Measurements from ENCODE around the gene FBXO44.
"Not testable (repeated sequence)": the region's sequence is repeated elsewhere in the genome, so short reads cannot be mapped to it uniquely, and the experiment has no call there.

The FBXO44 gene, protein sequence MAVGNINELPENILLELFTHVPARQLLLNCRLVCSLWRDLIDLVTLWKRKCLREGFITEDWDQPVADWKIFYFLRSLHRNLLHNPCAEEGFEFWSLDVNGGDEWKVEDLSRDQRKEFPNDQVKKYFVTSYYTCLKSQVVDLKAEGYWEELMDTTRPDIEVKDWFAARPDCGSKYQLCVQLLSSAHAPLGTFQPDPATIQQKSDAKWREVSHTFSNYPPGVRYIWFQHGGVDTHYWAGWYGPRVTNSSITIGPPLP

DNA sequence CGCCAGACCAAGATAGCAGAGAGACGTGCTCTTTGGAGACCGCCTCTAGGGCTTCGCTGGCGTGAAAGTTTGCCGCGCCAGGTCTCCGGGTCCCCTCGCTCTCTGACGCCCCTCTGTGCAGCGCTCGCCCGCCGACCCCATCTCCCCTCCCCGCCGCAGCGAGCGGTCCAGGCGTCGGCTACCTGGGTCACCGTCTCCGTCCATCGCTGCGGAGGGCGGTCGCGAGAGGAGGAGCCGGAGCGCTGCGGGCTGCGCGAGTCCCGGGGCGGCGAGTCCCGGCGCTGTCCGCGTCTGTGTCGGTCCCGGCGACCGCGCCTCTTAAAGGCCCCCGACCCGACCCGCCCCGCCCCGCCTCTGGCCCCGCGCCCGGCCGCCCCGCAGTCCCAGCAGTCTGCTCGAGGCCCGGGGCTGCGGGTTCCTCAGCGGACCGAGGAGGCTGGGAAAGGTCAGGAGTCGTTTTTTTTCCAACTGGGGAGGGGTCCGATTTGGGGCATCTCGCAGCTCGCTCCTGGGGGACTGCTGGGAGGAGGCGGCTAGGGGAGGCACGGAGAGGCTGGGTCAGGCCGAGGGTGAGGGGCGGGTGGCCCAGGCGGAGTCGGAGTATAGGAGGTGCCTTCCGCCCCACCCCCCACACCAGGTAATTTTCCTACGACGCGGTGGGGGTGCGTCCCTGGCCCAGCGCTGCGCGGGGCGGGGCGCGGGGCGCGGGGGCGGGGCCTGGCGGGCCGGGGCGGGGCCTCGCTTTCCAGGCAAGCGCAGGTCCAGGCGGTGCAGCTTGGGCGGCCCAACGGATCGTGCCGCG is at the start of gene FBXO44, which contains the start of gene FBXO2:
Gene FBXO44 (plus strand): TSS at position 741 of the 802 bp plus-strand sequence. CDS start 959 bp downstream, outside the sequence.
Gene FBXO2 (minus strand): TSS at position 293 of the 802 bp plus-strand sequence. CDS start 89 bp downstream, at position 204.
- no peak for DNase-seq

DNA sequence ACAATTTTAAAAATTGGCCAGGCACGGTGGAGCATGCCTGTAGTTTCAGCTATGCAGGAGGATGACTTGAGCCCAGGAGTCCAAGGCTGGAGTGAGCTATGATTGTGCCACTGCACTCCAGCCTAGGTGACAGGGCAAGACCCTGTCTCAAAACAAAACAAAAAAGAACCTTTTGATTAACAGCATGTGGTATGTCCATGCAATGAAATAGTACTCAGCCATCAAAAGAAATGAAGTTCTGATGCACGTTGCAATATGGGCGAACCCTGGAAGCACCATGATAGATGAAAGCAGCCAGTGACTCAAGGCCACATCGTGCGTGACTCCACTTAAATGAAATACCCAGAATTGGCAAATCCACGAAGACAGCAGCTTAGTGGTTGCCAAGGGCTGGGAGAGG is 47.9 kb upstream of the FBXO44 start:
- DNase-seq: no peak

DNA sequence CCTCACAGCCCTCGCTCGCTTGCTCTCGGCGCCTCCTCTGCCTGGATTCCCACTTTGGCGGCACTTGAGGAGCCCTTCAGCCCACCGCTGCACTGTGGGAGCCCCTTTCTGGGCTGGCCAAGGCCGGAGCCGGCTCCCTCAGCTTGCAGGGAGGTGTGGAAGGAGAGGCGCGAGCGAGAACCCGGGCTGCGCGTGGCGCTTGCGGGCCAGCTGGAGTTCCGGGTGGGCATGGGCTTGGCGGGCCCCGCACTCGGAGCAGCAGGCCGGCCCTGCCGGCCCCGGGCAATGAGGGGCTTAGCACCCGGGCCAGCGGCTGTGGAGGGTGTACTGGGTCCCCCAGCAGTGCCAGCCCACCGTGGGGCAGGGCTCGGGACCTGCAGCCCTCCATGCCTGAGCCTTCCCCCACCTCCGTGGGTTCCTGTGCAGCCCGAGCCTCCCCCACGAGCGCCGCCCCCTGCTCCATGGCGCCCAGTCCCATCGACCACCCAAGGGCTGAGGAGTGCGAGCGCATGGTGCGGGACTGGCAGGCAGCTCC is 46.0 kb upstream of the FBXO44 start:
- not testable (repeated sequence) for DNase-seq

DNA sequence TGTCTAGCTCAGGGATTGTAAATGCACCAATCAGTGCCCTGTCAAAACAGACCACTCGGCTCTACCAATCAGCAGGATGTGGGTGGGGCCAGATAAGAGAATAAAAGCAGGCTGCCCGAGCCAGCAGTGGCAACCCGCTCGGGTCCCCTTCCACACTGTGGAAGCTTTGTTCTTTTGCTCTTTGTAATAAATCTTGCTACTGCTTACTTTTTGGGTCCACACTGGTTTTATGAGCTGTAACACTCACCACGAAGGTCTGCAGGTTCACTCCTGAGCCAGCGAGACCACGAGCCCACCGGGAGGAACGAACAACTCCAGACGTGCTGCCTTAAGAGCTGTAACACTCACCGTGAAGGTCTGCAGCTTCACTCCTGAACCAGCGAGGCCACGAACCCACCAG is 45.3 kb upstream of the FBXO44 start:
- not testable (repeated sequence) for DNase-seq

DNA sequence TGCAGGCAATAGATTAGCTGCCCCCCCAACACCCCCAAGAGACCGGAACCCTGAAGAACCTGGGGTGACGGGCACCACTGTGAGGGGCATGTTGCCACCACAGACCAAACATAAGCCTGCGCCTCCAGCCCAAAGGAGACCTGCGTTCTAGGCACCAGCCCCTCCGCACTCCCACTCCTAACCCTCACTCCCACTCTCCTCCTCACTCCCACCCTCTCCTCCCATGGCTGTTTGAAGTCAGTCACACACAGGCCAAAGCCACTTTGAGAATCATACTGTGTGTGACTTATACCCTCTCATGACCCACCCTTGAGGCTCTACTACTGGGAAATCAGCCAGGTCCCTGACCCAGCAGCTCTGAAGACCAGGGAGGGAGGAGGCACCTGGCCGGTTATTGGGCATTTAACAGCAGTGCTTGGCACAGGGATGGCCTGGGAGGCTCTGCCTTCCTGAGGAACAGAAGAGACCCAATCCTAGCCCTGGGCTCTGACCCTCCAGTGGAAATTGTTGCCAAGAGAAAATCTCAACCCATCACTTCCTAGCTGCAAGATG is 44.0 kb upstream of the FBXO44 start:
- no peak for DNase-seq

DNA sequence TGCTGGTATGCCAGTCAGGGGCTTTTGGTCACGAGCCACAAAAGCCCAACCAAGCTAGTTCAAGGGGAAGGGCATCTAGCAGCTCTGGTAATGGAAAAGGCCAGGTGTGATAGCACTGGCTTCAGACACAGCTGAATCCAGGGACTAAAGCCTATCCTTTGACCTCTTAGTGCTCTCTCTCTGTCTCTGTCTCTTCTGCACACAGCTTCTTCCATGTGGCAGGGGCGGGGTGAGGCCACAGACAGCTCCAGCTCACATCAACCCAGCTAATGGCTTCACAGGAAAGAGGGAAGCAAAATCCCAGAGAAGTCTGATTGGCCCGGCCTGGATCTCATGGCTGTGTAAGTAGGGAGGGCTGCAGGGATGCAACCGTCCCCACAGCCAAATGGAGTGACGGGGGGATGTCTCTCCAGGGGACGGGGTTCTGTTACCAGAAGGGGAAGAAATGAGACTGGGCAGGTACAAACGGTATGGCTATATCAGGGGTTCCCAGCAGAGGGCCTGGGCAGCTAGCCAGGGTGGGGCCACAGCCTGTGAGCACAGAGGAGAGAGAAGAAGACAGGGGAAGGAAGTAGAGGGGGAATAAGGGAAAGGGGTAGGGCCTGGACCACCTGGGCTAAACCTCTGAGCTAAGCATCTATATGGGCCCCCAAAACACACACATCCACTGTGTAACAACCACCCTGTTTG is 42.9 kb upstream of the FBXO44 start:
- no peak for DNase-seq

DNA sequence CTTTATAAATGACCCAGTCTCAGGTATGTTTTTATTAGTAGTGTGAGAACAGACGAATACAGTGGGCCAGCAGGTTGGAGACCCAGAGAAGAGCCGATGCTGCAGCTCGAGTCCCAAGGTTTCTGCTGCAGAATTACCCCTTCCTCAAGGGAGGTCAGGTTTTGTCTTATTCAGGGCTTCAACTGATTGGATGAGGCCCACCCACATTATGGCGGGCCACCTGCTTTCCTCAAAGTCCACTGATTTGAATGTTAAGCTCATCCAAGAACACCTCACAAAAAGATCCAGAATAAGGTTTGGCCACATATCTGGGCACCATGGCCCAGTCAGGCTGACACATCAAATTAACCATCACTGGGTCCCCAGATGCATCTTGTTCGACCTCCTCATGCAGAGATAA is 41.3 kb upstream of the FBXO44 start:
- DNase-seq: no peak

DNA sequence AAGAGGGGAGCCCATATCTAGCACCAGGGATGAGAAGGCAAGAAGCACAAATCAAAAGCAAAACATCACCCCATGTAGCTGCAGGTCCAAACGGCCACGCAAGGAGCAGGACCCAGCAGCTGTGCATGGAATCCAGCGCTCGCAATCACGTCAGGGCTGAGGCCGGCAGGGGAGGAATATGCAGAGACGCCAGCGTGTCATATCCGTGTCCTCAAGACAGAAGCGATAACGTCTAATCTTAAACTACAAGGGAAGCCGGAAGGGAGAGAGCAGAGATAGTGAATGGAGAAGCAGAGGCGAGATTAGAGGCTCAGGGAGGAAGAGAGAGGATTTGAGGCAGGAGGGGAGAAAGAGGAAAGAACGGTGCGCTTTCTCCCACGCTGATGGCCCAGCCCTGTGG is 39.6 kb upstream of the FBXO44 start:
- DNase-seq: no peak

DNA sequence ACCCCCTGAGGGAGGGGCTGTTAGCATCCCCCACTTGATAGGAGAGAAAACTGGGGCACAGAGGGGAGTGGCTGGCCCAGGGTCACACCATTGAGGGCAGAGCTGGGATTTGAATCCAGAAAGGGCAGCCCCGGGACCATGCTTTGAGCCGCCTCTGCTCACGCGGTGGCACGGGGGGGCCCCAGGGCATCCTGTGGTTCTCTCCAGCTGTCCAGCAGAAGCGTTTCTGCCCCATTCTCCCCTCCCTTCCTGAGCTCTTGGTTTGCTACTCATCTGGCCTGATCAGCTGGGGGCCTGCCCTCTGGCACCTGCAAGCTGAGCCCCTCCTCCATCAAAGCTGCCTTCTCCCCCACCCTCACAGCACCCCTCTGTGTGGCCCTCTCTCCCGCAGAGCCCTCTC is 37.9 kb upstream of the FBXO44 start:
- no peak for DNase-seq

DNA sequence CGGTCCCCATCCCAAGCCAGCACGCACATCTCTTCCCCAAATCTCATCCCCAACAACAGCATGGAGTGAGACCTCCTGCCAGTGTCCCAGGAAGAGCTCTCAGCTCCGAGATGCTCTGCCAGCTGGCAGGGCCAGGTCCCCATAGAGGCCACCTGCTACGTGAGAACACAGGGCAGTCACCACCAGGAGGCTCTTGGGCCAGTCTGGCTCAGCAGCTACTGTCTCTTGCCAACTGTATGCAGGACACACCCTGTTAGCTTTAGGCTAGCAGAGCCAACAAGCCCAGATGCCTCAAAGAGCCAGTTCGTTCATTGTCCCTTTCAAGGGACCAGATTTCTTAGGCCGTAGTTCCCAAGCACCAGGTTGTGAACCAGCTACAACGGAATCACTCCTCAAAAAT is 37.4 kb upstream of the FBXO44 start:
- DNase-seq: no peak

DNA sequence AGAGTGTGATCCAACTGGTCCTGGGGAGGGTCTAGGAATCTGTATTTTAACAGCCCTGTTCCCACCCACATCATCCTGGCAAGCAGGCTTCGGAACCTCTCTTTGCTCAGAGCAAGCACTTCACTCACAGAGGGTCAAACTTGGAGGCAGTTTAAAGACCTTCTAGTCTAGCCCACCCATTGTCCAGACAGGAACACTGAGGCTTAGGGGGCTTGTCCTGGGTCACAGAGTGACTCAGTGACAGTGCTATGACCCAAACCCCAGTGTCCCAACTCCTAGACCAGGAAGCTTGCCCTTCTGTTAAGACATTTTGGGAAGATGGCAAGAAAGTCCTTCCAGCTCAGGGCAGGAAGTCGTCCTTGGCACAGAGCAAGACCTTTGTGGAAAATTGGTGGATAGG is 36.9 kb upstream of the FBXO44 start:
- DNase-seq: no peak

DNA sequence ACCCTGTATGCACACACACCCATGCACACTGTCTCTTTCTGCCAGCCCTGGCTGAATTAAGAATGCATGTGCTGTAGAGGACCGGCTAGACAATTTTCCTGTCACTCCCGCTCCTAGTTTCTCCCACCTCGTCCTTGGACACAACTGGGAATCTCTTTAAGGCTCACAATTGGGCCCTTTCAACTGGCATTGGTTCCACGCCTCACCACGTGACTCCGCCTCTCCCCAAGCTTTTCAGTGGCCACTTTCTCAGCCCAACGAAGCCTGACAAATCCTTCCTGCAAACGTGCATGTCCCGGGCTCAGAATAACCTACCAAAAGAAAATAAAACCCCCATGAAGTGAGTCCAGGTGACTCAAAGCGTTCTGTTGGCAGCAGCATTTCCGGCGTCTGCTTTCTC is 34.3 kb upstream of the FBXO44 start:
- DNase-seq: no peak

DNA sequence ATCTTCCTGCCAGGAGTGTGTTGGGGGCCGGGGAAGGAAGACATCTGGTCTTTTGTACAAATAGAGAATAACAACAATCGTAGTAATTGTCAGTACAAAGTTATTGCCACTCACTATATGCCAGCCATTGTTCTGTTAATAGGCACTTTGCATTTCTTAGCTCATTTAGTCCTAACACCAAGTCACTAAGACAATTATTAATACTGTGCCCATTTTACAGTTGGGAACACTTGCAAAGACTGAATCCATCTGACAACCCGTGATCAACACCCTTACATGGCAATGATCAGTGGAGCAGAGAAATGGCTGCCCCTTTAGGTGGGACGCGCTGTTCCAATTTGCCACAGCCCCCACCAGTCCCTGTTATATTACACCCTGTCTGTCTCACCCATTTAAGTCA is 33.8 kb upstream of the FBXO44 start:
- DNase-seq: no peak

DNA sequence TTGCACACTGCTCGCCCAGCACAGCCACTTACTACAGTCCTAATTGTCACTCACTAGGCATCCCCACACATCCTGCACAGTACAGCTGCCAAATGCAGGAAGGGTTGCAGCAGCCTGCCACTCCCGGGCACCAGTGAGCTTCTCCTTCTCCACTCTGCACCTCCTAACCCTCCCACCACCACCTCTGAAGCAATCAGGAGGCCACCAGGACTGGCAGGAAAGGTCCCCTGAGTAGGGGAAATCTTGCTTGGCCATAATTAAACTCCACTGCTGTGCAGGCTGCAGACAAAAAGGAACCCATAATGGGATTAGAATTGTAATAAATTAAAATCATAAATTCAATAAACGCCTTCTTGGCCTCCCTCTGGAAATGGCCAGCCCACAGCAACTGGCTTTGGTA is 32.3 kb upstream of the FBXO44 start:
- DNase-seq: no peak

DNA sequence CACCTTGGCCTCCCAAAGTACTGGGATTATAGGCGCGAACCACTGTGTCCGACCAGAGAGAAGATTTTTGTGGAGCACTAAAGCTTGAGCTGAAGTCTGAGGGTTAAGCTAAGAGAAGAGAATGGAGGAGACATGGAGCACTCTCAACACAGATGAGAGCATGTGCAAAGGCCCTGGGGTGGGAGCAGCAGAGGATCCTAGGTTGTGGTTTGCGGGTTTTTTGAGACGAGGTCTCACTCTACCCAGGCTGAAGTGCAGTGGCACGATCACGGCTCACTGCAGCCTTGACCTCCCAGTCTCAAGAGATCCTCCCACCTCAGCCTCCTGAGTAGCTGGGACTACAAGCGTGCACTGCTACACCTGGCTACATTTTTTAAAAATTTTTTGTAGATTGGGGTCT is 31.0 kb upstream of the FBXO44 start:
- DNase-seq: no peak

DNA sequence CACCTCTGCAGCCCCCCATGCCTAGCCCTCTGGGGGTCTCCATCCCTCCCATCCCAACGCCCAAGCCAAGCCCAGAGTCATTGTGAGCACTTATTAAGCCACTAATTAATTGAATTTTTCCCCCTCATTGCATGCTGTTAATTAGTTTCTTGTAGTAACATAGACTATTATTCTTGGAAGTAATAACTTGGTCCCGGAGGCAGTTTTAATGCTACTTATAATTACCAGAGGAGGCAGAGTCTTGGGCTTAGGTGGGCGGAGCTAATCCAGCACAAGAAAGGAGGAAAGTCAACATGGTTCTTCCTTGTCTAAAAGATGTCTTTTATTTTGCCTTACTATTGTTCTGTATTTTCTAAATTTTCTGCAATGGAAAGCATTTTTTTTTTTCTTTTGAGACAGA is 28.1 kb upstream of the FBXO44 start:
- DNase-seq: no peak

DNA sequence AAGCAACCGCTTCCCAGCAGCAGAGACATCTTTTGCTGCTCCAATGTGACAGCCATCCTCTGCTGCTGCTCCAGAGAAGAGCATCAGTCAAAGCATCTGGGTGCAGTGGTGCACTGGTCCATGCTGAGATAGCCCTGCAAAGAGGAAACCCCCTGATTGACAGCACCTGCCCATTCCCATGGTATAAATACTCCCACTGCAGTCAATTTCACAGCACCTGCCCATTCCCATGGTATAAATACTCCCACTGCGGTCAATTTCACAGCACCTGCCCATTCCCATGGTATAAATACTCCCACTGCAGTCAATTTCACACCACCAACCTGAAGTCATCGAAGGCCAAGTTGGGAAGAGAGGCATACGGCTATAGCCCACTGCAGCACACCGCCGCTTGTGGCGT is 25.9 kb upstream of the FBXO44 start:
- no peak for DNase-seq

DNA sequence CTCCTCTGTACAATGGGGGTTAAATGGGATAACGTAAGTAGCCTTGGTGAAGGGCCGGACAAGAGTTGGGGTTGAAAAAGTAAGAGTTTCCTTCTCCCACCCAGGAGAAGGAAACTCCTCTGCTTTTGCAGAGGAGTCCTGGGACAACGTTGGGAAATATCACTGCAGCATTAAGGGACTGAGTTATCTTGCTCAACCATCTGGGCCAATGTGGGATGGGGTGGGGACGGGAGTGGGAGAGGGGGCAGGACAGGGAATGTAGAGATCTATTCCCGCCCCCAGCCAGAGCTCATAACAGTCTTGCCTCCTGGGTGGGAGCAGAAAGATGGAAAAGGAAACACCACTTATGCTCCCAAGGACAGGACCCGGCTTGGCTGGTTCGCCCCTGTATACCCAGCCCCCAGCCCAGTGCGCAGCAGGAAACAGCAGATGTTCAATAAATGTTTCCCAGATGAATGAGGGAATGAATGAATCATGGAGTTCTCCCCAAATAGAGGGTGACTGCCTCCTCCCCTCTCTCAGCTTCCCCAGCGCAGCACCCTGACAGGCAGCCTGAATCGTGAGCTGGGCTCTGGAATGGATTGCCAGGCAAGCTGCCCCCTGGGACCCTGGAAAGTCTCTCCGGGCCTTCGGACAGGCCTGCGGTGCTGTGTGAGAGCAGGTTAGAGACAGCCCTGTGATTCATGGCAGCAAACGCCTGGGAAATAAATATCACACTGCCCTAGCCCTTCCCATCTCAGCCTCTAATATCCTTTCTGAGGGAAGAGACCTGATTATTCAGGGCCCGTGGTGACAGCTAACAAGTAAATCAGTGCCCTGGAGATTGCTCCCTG is 25.3 kb upstream of the FBXO44 start:
- DNase-seq: no peak

DNA sequence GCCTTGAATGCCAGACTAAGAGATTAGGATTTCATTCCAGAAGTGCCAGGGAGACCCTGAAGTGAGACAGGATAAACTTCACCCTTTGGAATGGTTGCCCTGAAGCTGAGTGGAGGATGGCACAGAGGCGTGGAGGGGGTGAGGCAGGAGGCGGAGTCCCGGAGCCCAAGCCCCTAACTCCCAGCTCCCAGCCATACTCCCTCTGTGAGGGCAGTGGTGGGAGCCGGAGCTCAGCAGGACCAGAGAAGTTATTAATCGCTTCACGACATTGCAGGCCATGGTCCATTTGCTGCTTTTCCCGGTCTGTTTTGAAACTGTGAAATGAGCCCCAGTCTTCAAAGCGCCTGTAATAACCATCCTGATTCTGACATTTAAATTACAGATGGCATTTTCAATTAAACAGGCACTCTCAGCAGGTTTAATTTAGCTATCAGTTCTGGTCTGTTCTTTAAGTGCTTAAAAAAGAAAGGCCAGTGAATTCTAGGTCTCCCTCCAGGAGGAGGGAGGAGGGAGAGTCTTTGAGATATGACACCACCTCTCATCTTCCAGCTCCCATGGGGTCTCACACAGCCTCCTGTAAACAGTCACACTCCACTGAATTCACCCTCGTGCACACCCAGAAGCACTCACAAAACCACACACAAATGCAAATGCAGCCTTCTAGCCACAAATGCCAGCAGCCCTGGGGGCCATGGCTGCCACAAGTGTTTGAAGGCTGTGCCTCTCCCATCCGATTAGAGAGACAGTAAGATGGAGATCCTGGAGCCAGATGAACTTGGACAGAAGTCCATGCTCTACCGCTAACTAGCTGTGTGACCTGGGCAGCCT is 20.1 kb upstream of the FBXO44 start:
- no peak for DNase-seq

DNA sequence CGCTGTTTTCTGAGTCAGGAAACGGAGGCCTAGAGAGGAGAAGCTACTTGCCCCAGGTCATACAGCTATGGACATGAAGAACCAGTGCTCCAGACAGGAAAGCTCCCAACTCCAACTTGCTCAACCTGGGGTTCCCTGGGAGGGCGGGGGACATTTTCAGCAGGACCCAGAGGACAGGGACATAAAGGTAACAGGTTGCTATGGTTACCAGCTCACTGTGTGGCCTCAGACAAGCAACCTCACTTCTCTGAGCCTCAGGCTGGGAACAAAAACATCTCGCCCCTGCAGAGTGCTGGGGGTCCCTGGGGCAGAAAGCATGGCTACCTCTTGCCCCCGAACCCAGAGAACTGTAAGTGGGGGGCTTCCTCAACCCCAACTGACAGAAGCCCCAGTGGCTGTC is 16.6 kb upstream of the FBXO44 start:
- DNase-seq: no peak

DNA sequence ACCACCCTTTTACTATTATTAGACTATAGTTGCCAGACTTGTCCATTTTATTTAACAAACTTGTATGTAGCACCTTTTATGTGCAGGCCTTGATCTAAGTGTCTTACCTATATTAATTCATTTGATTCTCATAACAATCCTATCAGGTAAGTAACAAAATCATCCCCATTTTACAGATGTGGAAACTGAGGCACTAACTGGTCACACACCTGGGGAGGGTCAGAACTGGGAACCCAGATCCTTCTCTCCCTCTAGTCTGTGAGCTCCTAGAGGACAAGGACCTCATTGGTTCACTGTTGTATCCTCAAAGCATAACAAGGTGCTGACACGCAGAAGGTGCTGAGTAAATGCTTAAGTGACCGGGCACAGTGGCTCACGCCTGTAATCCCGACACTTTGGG is 15.3 kb upstream of the FBXO44 start:
- no peak for DNase-seq
